K562 treated with DMSO at 1 percent for 4 hours (cell line): ENCODE data around the gene STARD8. TPM values are rescaled to one million over a fixed set of nuclear protein-coding genes. Genes with fewer than 3 reads are reported as not detected.

Source experiments
- total RNA-seq: library from RNA; unstranded; fragments of 300-600 nt; gene quantifications from 2 replicates; pipeline ENCODE4 v1.2.3, GENCODE V29; 2022; ENCODE audit not compliant: insufficient read depth

The STARD8 gene, protein sequence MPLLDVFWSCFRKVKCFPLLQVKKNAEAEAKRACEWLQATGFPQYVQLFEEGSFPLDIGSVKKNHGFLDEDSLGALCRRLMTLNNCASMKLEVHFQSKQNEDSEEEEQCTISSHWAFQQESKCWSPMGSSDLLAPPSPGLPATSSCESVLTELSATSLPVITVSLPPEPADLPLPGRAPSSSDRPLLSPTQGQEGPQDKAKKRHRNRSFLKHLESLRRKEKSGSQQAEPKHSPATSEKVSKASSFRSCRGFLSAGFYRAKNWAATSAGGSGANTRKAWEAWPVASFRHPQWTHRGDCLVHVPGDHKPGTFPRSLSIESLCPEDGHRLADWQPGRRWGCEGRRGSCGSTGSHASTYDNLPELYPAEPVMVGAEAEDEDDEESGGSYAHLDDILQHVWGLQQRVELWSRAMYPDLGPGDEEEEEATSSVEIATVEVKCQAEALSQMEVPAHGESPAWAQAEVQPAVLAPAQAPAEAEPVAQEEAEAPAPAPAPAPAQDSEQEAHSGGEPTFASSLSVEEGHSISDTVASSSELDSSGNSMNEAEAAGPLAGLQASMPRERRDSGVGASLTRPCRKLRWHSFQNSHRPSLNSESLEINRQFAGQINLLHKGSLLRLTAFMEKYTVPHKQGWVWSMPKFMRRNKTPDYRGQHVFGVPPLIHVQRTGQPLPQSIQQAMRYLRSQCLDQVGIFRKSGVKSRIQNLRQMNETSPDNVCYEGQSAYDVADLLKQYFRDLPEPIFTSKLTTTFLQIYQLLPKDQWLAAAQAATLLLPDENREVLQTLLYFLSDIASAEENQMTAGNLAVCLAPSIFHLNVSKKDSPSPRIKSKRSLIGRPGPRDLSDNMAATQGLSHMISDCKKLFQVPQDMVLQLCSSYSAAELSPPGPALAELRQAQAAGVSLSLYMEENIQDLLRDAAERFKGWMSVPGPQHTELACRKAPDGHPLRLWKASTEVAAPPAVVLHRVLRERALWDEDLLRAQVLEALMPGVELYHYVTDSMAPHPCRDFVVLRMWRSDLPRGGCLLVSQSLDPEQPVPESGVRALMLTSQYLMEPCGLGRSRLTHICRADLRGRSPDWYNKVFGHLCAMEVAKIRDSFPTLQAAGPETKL
- total RNA-seq = 8.9 and 9.9 TPM in 2 replicates

DNA sequence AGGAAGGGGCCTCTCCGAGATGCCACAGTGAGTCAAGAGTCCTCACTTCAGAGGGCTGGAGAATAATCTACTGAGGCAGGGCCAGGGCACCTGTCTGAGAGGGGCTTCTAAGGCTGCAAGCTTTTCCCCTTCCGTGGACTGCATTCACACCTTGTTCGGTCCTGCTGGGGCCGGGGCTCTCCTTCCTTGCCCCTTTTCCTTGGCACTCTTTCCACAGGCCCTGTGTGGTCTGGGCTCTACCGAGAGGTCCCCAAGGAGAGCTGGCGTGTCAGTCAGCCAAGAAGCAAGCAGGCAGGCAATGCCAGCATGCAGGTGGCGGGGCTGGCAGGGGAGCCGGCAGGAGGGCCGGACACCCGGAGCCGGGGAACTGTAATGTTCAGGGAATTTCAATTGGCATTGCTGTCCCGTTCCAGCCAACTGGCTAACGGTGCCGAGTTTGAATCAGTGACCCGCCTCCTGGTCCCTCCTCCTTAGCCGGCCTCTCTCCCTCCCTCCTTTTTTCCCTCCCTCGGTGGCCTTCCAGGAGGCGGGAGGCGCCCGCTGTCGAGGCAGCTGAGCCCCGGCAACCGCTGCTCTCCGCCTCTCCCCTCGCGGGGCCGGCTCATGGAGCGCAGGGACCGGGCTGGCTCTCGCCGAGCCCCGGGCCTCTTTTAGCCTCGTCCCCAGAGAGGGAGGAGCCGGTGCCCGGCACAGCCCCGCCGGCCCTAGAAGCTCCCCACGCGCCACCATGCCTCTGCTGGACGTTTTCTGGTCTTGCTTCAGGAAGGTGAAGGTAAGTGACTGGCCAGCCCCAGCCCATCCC, at the start of gene STARD8:
TSS of gene STARD8 (plus strand) at position 511 of the 802 bp plus-strand sequence. CDS start at position 728, 217 bp downstream.

Other genes with a start within 250 kb of the STARD8 start
- 0.80 and 1.2 TPM in 2 replicates for gene OPHN1, start 214.2 kb upstream of the STARD8 start, total RNA-seq
- gene YIPF6, start 148.6 kb upstream of the STARD8 start, total RNA-seq = 10.2 and 14.5 TPM in 2 replicates
- 0.60 and 1.8 TPM in 2 replicates for gene EFNB1, start 181.4 kb downstream of the STARD8 start, total RNA-seq